Upper lobe of left lung (tissue), 6 donors: Measurements from ENCODE around the gene UCK2. TPM values are rescaled to one million over a fixed set of nuclear protein-coding genes. Genes with fewer than 3 reads are reported as not detected.
"Not testable (repeated sequence)": the region's sequence is repeated elsewhere in the genome, so short reads cannot be mapped to it uniquely, and the experiment has no call there.

ENCODE experiments used
- ATAC-seq, 2 donors: fragments of 200-7000 bp; cut with Tn5 transposase; one replicate each; pipeline ENCODE4 v1.9.1; 2022; ENCODE audit warnings: mild to moderate bottlenecking in 2 of 2, moderate library complexity in 2 of 2; ENCODE audit not compliant: low FRiP score in 2 of 2
- DNase-seq, 2 donors: peaks; one replicate each; pipeline ENCODE4 v3.0.0-alpha.2; 2019 to 2020
- H3K27ac ChIP-seq, 4 donors: fragments of 200-600 bp; sonication (generic); one replicate each; pipeline ENCODE4 v1.5.1; 2016 to 2019
- H3K27me3 ChIP-seq, 4 donors: fragments of 200-600 bp; sonication (generic); one replicate each; pipeline ENCODE4 v1.5.1; 2017 to 2019
- H3K36me3 ChIP-seq, 4 donors: fragments of 200-600 bp; sonication (generic); one replicate each; pipeline ENCODE4 v1.5.1; 2016 to 2019
- H3K4me1 ChIP-seq, 4 donors: fragments of 200-600 bp; sonication (generic); one replicate each; pipeline ENCODE4 v1.5.1; 2018 to 2019
- H3K4me3 ChIP-seq, 4 donors: fragments of 200-600 bp; sonication (generic); one replicate each; pipeline ENCODE4 v1.5.1; 2017 to 2019; ENCODE audit warnings: mild to moderate bottlenecking in 2 of 4, moderate library complexity in 1 of 4
- H3K9me3 ChIP-seq, 4 donors: fragments of 200-600 bp; sonication (generic); one replicate each; pipeline ENCODE4 v1.5.1; 2018 to 2019
- CTCF ChIP-seq, 6 experiments: fragments of 450-650 bp in 4 of 6; fragments of 200-600 bp in 2 of 6; sonication (generic) in 2 of 6; IDR thresholded peaks; one replicate each; pipeline ENCODE4 v1.5.1; 2016 to 2019; ENCODE audit warnings: antibody characterized with exemption in 6 of 6
- EP300 ChIP-seq, 4 donors: sonication (generic); formaldehyde crosslinking; IDR thresholded peaks; one replicate each; pipeline ENCODE4 v1.5.1; 2017; ENCODE audit warnings: antibody characterized with exemption in 4 of 4, control low read depth in 2 of 4
- POLR2A ChIP-seq, 4 donors: fragments of 450-650 bp; IDR thresholded peaks; one replicate each; pipeline ENCODE4 v1.5.1; 2016 to 2017; ENCODE audit warnings: antibody characterized with exemption in 4 of 4, mild to moderate bottlenecking in 2 of 4
- POLR2AphosphoS5 ChIP-seq, 2 donors: sonication (generic); formaldehyde crosslinking; IDR thresholded peaks; one replicate each; pipeline ENCODE4 v1.5.1; 2017; ENCODE audit warnings: antibody characterized with exemption in 2 of 2
- WGBS, 2 donors: methylation state at CpG; one replicate each; pipeline ENCODE4 v1.1.5; 2017 to 2018; 5-methylcytosine and 5-hydroxymethylcytosine counted together
- total RNA-seq, 6 donors: library from RNA; depleted of rRNA in 4 of 6; stranded (reverse); fragments of >200 nt in 4 of 6; gene quantifications; one replicate each; pipeline versions ENCODE4 v1.1.0 to v1.2.1, GENCODE V29; 2016 to 2021
- donor health status: DM: no; HTN: no; CAD: no; lungs with moderate emphysema.
- donor health status: DM: no; HTN: yes; CAD: no; lungs with severe emphysema.

The UCK2 gene
- 10 to 100 TPM in 2 of 6 donors, 1 to 10 TPM in 4; 7.5 to 17.9 (median 9.7) TPM for total RNA-seq

- Histone ChIP-seq H3K4me3 (peak within 1 kb of the TSS; percentile 74 to 96 (median 86)), H3K9me3 (no peaks in the 10 kb centered on the region), H3K27me3 (no peaks in the 10 kb centered on the region), H3K27ac (peak within 1 kb of the TSS; percentile 77 to 91 (median 90)), H3K36me3 (no peaks in the 10 kb centered on the region), H3K4me1 (peaks cover 15 to 28% (median 20%) of the 10 kb centered on the region in 4 donors)
- peak; percentile 70 to 95 for DNase-seq
- peak; percentile 83 to 94 for ATAC-seq
- WGBS, 2 donors = 0% methylated on average over 33 to 39 of the region's 94 CpGs
- TF ChIP-seq POLR2A (IDR thresholded peaks at IDR 0.05) = peak in 3 of 4 donors; percentile 16 to 52 (median 42)
- TF ChIP-seq EP300 (IDR thresholded peaks at IDR 0.05) = no peak
- TF ChIP-seq CTCF (IDR thresholded peaks at IDR 0.05) = peak in 4 of 6 experiments; percentile 28 to 63 (median 50)
- peak in 1 of 2 donors; percentile 51 for TF ChIP-seq POLR2AphosphoS5 (IDR thresholded peaks at IDR 0.05)
Measured at GRCh38 chr1:165827268-165828102, at the start of gene UCK2. TSS of gene UCK2 (plus strand) at chr1:165827614. CDS start at chr1:165827834, 220 bp downstream.

GRCh38 chr1:165778197-165778596, 49.2 kb upstream of the UCK2 start:
- DNase-seq, ATAC-seq, H3K4me1 ChIP-seq, H3K4me3 ChIP-seq, H3K36me3 ChIP-seq, H3K27ac ChIP-seq, H3K9me3 ChIP-seq, H3K27me3 ChIP-seq: not testable (repeated sequence)
- WGBS, 2 donors = 100% methylated on average over 2 of the region's 3 CpGs; no CpG with 5 or more reads in 1 of the 2 donors

GRCh38 chr1:165783519-165783918, 43.9 kb upstream of the UCK2 start:
- not testable (repeated sequence) for H3K27me3 ChIP-seq, H3K4me3 ChIP-seq, ATAC-seq, H3K36me3 ChIP-seq, H3K9me3 ChIP-seq, H3K27ac ChIP-seq, H3K4me1 ChIP-seq
- DNase-seq = peak in 1 of 2 donors; percentile 22
- WGBS, 2 donors = 90 to 95% methylated on average over 11 of the region's 11 CpGs

- no peak for ATAC-seq
- Histone ChIP-seq H3K36me3 (no peaks in the 10 kb centered on the region), H3K9me3 (no peaks in the 10 kb centered on the region), H3K4me3 (no peak overlapping the region), H3K4me1 (no peaks in the 10 kb centered on the region), H3K27me3 (no peaks in the 10 kb centered on the region), H3K27ac (no peak overlapping the region)
- DNase-seq = no peak
- TF ChIP-seq CTCF (IDR thresholded peaks at IDR 0.05) = no peak
- no peak for TF ChIP-seq POLR2AphosphoS5 (IDR thresholded peaks at IDR 0.05)
- no peak for TF ChIP-seq POLR2A (IDR thresholded peaks at IDR 0.05)
- no peak for TF ChIP-seq EP300 (IDR thresholded peaks at IDR 0.05)
- WGBS, 2 donors = 100% methylated on average over 1 of the region's 1 CpG
Measured at GRCh38 chr1:165787741-165788140, 39.7 kb upstream of the UCK2 start.

- H3K4me1 ChIP-seq = no peaks in the 10 kb centered on the region
Measured at GRCh38 chr1:165793951-165794350, 33.5 kb upstream of the UCK2 start.

More at GRCh38 chr1:165793951-165794350, 33.5 kb upstream of the UCK2 start:
- H3K27ac ChIP-seq = no peak overlapping the region
- H3K4me3 ChIP-seq = no peak overlapping the region
- no peaks in the 10 kb centered on the region for H3K27me3 ChIP-seq
- DNase-seq (no peak), ATAC-seq (no peak)
- H3K9me3 ChIP-seq = no peaks in the 10 kb centered on the region
- H3K36me3 ChIP-seq = no peaks in the 10 kb centered on the region
- 58 to 71% methylated on average over 2 of the region's 2 CpGs for WGBS, 2 donors
- TF ChIP-seq EP300 (IDR thresholded peaks at IDR 0.05) = no peak
- TF ChIP-seq CTCF (IDR thresholded peaks at IDR 0.05) = no peak
- no peak for TF ChIP-seq POLR2AphosphoS5 (IDR thresholded peaks at IDR 0.05)
- TF ChIP-seq POLR2A (IDR thresholded peaks at IDR 0.05) = no peak
